ENCODE results near the gene PLA2G4E. TPM values are rescaled to one million over a fixed set of nuclear protein-coding genes. Genes with fewer than 3 reads are reported as not detected.

The PLA2G4E gene
- polyA plus RNA-seq, 1 donor (not counting 4 experiments of a cell fraction or from before 2014, with no cell fraction given): 3.5 TPM

DNA sequence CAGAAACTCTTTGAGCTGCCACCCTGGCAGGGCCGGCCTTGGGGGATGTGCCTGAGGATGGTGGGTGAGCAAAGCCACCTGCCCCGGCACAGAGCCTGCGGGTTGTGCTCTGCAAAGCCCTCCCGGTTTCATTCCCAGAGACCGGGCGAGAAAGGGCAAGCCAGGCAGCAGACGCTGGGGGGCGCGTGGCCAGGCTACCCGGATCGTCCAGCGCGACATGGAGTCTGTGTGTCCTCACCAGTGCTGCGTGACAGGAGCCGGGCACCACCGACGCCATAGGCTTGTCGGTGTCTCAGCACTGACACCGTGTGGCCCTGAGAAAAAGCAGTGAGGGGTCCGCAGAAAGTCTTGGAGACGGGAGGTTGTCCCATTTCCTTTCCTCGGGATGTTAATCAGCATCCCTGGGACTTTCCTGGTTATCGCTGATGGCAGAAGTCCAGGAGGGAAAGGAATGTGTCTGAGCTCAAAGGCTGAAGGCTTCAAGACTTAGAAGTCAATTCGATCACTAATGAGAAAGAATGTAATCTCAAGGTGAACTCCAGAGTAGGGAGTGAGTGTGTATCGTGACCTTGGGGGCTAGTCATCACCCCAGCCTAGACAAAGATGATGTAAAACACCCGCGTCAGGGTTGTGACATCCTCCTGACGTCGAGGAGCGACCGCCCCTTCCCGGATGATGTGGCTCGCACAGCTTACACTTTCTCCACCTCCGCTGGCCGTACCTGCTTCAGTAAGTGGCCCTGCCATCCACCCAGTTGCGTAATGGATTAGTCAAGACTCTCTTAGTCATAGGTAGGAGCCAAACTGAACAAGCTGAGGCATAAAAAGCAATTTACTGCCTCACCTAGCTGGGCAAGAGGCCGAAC, 36.3 kb upstream of the PLA2G4E start:
- no peaks in the 10 kb centered on the region for H3K9me3 ChIP-seq (ENCODE audit: control insufficient read depth, low read depth, low read length)
- peak overlapping the region; percentile 81 for H3K9ac ChIP-seq (ENCODE audit: control insufficient read depth, extremely low read depth, insufficient read depth, low read length)
- H3K36me3 ChIP-seq (ENCODE audit: control insufficient read depth in 2 of 2, extremely low read depth in 1 of 2, insufficient read depth in 2 of 2, low read length in 2 of 2): no peaks in the 10 kb centered on the region
- peak overlapping the region; percentile 98 for H2AFZ ChIP-seq (ENCODE audit: control insufficient read depth, low read length)
- H3K4me1 ChIP-seq (ENCODE audit: control insufficient read depth, extremely low read depth, insufficient read depth, low read length): peaks cover 10% of the 10 kb centered on the region
- H4K20me1 ChIP-seq (ENCODE audit: control insufficient read depth, extremely low read depth, insufficient read depth, low read length): no peaks in the 10 kb centered on the region
- H3K4me2 ChIP-seq (ENCODE audit: control insufficient read depth, extremely low read depth, insufficient read depth, low read depth, low read length): peak overlapping the region; percentile 91
- TF ChIP-seq, protein P1, sequence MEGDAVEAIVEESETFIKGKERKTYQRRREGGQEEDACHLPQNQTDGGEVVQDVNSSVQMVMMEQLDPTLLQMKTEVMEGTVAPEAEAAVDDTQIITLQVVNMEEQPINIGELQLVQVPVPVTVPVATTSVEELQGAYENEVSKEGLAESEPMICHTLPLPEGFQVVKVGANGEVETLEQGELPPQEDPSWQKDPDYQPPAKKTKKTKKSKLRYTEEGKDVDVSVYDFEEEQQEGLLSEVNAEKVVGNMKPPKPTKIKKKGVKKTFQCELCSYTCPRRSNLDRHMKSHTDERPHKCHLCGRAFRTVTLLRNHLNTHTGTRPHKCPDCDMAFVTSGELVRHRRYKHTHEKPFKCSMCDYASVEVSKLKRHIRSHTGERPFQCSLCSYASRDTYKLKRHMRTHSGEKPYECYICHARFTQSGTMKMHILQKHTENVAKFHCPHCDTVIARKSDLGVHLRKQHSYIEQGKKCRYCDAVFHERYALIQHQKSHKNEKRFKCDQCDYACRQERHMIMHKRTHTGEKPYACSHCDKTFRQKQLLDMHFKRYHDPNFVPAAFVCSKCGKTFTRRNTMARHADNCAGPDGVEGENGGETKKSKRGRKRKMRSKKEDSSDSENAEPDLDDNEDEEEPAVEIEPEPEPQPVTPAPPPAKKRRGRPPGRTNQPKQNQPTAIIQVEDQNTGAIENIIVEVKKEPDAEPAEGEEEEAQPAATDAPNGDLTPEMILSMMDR (optimal IDR thresholded peaks at IDR 0.05 in 1 of 3, IDR thresholded peaks at IDR 0.05 in 1 of 3, conservative IDR thresholded peaks at IDR 0.05 in 1 of 3; ENCODE audit: extremely low read depth in 1 of 3, insufficient read depth in 2 of 3, low read length in 3 of 3): peak; percentile 65 to 85 (median 79)
- TF ChIP-seq EZH2 (IDR thresholded peaks at IDR 0.05; ENCODE audit: low read length): no peak
- FAIRE-seq: peak; percentile 98
- H3K4me3 ChIP-seq (ENCODE audit: control insufficient read depth in 2 of 3, extremely low read depth in 1 of 3, insufficient read depth in 2 of 3, low read depth in 1 of 3, low read length in 3 of 3): peak overlapping the region; percentile 15 to 78 (median 43)
- H3K27me3 ChIP-seq (ENCODE audit: control insufficient read depth, extremely low read depth, insufficient read depth, low read length): no peaks in the 10 kb centered on the region
- DNase-seq (ENCODE audit: low read depth, low spot score): peak; percentile 99
- dilution Hi-C loops (cut with MboI; ENCODE audit: extremely low pct_ligation_motif_present, low sequenced_read_pairs): no loop called here
- H3K9me1 ChIP-seq (ENCODE audit: control insufficient read depth, extremely low read depth, insufficient read depth, low read length): no peaks in the 10 kb centered on the region
- no peaks in the 10 kb centered on the region for H3K79me2 ChIP-seq (ENCODE audit: control insufficient read depth, insufficient read depth, low read length)
- H3K27ac ChIP-seq (ENCODE audit: control insufficient read depth, insufficient read depth, low read length): peak overlapping the region; percentile 94

GRCh38 chr15:42053914-42054313, 33.1 kb upstream of the PLA2G4E start:
- TF ChIP-seq EZH2 (IDR thresholded peaks at IDR 0.05; ENCODE audit: low read length): no peak
- TF ChIP-seq, protein P1 (optimal IDR thresholded peaks at IDR 0.05 in 1 of 3, IDR thresholded peaks at IDR 0.05 in 1 of 3, conservative IDR thresholded peaks at IDR 0.05 in 1 of 3; ENCODE audit: extremely low read depth in 1 of 3, insufficient read depth in 2 of 3, low read length in 3 of 3): no peak
- DNase-seq (ENCODE audit: low read depth, low spot score): no peak
- Histone ChIP-seq H3K27ac (ENCODE audit: control insufficient read depth, insufficient read depth, low read length) (no peak overlapping the region), H3K36me3 (ENCODE audit: control insufficient read depth in 2 of 2, extremely low read depth in 1 of 2, insufficient read depth in 2 of 2, low read length in 2 of 2) (no peaks in the 10 kb centered on the region), H3K4me3 (ENCODE audit: control insufficient read depth in 2 of 3, extremely low read depth in 1 of 3, insufficient read depth in 2 of 3, low read depth in 1 of 3, low read length in 3 of 3) (no peak overlapping the region), H3K4me2 (ENCODE audit: control insufficient read depth, extremely low read depth, insufficient read depth, low read depth, low read length) (no peak overlapping the region), H3K4me1 (ENCODE audit: control insufficient read depth, extremely low read depth, insufficient read depth, low read length) (peaks cover 18% of the 10 kb centered on the region), H3K79me2 (ENCODE audit: control insufficient read depth, insufficient read depth, low read length) (no peaks in the 10 kb centered on the region), H3K9me1 (ENCODE audit: control insufficient read depth, extremely low read depth, insufficient read depth, low read length) (no peaks in the 10 kb centered on the region), H3K9me3 (ENCODE audit: control insufficient read depth, low read depth, low read length) (no peaks in the 10 kb centered on the region), H3K9ac (ENCODE audit: control insufficient read depth, extremely low read depth, insufficient read depth, low read length) (no peak overlapping the region), H2AFZ (ENCODE audit: control insufficient read depth, low read length) (no peak overlapping the region), H4K20me1 (ENCODE audit: control insufficient read depth, extremely low read depth, insufficient read depth, low read length) (no peaks in the 10 kb centered on the region), H3K27me3 (ENCODE audit: control insufficient read depth, extremely low read depth, insufficient read depth, low read length) (no peaks in the 10 kb centered on the region)
- dilution Hi-C loops (cut with MboI; ENCODE audit: extremely low pct_ligation_motif_present, low sequenced_read_pairs): no loop called here
- no peak for FAIRE-seq

Data from keratinocyte (primary cell).